Endometrial microvascular endothelial cells (primary cell): ENCODE results near the gene RAB15. TPM values are rescaled to one million over a fixed set of nuclear protein-coding genes. Genes with fewer than 3 reads are reported as not detected.

ENCODE experiments used
- in situ Hi-C: cut with HindIII; loops from 2 replicates; pipeline ENCODE4 v1.10.0; 2017; ENCODE audit warnings: low sequenced_read_pairs, low pct_unique_long_range_greater_than_20kb; ENCODE audit errors: inconsistent ontology term
- total RNA-seq: library from RNA; depleted of rRNA; stranded (reverse); fragments of >200 nt; gene quantifications from one replicate; pipeline ENCODE4 v1.2.3, GENCODE V29; 2015; ENCODE audit errors: inconsistent ontology term

RAB15 gene
- total RNA-seq, 1 donor from 2014 or later = 15.2 TPM

DNA sequence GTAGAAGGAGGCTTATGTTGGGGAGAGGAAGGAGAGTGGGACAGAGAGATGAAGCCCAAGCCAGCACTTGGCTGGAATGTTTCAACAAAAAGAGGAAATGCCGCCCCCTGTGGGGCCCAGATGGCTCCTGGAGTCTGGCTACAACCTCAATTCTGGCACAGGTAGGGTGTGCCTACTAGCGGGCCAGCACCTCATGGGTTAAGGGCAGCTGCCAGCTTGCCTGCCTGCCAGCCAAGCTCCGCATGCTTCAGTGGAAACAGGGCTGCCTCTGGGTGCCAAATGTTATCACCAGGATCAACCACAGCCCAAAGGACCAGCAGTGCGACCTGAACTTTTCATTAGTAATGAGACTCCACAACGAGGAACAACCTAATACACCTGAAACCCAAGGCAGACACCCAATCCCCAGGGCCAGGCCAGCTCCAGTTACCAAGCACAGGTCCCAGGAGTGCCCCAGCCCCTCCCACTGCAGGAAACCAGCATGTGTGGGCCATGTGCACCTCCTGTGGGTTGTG is 11.3 kb downstream of the RAB15 start:
- in situ Hi-C loops = no loop called here

- in situ Hi-C loops = no loop called here
Measured at GRCh38 chr14:64958743-64959142, 13.4 kb downstream of the RAB15 start.

- in situ Hi-C loops = no loop called here
Measured at GRCh38 chr14:64958201-64958600, 13.9 kb downstream of the RAB15 start.

DNA sequence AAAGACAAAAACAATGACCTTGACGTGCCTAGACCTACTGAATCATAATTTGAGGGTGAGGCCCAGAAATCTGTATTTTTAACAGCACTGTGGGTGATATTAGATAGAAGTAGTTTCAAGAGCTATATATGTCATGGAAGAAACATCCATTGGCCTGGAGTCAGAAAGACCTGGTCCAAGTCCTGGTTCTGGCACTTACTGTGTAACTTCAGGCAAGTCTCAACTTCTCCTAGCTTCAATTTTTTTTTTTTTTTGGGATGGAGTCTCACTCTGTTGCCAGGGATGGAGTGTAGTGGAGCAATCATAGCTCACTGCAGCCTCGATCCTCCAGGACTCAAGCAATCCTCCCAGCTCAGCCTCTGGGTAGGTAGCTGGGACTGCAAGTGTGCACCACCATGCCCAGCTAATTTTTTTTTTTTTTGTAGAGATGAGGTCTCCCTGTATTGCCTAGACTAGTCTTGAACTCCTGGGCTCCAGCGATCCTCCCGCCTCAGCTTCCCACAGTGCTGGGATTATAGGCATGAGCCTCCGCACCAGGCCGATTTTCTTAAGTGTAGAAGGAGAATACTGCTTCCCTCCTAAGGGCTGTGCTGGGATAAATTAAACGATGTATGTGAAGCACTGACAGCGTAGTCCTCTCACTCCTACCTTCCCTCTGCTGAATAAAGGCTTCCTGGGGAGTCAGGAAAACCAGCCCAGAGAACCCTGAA is 15.3 kb downstream of the RAB15 start:
- in situ Hi-C loops = no loop called here

- in situ Hi-C loops = no loop called here
Measured at GRCh38 chr14:64955297-64955696, 16.8 kb downstream of the RAB15 start.

DNA sequence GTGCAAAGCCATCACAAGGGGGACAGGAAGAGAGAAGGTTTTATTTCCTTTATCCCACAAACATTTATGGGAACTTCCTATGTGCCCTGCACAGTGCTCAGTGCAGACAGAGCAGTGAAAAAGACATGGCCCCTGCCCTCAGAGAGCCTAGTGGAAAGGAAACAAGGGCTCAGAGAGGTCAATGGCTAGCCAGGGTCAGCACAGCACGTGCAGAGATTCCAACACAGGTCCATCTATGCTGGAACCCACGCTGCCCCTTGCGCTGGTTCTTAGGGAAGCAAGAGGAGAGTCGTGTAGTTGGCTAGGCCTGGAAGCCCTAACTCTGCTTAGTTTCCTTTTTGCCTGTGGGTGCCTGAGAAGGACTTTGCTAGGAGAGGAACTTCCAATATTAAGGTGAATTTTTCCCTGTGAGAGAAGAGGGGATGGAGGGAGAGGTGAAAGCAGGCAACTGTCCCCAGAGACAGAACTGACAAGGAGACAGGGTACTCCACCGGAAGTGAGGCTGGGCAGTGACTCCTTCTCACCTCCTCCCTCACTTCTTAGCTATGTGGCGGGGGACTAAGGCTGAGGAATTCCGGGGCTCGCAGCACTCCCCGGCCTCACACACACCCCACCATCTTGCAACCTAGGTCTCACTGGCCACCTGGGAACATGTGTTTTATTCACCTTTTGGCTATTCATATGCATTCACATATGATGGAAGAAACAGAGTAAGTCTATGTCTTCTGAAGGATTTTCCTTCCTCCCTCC is 17.5 kb downstream of the RAB15 start:
- in situ Hi-C loops = no loop called here

DNA sequence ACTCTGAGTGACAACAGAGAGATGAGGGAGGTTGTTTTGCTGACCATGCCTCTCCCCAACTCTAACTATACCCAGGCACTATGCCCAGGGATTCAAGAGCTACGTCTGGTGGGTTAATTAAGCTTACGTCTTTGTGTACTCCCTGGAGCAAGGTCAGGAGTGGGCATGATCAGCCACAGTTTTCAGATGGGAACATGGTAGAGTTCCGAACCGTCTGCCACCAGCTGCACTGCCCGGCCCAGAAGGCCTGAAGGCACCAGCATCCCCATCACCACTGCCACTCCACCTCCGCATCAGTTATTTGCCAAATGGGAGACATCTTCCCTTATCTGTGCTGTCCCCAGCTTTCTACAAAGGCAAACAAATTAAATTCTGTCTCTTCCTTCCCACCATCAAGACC is 18.5 kb downstream of the RAB15 start:
- in situ Hi-C loops = no loop called here

GRCh38 chr14:64953310-64953654 is 18.9 kb downstream of the RAB15 start:
- in situ Hi-C loops = no loop called here

GRCh38 chr14:64952598-64953309 is 19.4 kb downstream of the RAB15 start:
- in situ Hi-C loops = no loop called here

- in situ Hi-C loops = no loop called here
Measured at GRCh38 chr14:64951724-64952123, 20.4 kb downstream of the RAB15 start.

DNA sequence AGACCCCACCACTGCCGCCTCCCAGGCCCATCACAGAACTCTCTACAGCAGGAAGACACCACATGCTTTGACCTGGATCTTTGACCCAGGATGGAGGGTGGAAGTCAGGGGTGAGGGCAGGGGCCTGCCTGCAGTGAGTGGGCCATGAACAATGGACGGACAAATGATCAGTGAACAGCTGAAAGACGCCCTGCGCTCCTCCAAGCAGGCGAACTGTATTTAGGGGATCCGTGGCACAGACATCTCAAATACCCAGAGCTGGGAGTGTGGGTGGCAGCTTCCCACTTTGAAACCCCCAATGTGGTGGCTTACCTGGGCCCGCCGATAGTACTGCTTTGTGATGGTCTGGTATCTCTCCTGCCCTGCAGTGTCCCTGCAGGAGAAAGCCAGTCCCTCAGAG is 20.8 kb downstream of the RAB15 start:
- in situ Hi-C loops = no loop called here

GRCh38 chr14:64950889-64951288 is 21.2 kb downstream of the RAB15 start:
- in situ Hi-C loops = no loop called here

- in situ Hi-C loops = no loop called here
Measured at GRCh38 chr14:64948612-64949210, 23.4 kb downstream of the RAB15 start.

DNA sequence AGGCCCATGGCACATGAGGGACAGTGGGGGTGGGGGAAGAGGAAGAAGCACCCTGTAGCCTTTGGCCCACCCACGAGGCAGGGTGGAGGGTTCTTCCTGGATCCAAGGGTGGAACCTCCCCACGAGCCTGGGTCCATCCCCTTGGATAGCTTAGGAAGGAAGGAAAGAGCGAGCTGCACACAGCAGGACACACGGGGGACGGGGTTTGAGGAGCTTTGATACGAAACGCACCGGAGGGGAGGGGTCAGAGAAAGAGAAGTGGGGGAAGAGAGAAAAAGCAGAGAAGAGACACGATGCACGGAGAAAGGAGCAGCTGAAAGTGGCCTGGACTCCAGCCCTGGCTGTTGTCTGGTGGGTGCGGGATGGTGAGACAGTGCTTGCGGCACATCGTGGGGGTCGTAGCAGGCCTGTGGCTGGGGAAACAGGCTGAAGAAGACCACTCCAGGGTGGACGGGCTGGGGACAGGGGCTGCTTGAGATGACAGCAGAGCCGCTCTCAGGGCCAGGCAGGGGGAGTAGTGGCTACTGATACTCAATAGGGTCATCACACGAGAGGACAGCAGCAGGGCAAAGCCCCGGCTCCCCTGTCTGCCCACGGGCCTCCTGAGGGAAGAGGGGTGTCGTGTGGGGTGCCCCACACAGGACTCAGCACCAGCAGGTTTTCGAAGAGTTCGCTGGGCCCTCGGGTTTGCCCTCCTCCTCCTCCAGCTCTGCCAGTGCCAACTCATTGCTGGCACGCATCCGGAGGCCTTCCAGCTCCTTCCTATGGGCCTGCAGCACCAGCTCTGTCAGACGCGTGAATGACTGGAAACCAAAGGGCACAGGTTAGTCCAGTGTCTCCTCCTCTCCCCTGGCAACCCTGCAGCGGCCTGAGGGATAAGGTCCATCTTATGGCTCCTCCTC is 24.2 kb downstream of the RAB15 start:
- in situ Hi-C loops = no loop called here

GRCh38 chr14:64946310-64947045 is 25.7 kb downstream of the RAB15 start:
- in situ Hi-C loops = no loop called here

DNA sequence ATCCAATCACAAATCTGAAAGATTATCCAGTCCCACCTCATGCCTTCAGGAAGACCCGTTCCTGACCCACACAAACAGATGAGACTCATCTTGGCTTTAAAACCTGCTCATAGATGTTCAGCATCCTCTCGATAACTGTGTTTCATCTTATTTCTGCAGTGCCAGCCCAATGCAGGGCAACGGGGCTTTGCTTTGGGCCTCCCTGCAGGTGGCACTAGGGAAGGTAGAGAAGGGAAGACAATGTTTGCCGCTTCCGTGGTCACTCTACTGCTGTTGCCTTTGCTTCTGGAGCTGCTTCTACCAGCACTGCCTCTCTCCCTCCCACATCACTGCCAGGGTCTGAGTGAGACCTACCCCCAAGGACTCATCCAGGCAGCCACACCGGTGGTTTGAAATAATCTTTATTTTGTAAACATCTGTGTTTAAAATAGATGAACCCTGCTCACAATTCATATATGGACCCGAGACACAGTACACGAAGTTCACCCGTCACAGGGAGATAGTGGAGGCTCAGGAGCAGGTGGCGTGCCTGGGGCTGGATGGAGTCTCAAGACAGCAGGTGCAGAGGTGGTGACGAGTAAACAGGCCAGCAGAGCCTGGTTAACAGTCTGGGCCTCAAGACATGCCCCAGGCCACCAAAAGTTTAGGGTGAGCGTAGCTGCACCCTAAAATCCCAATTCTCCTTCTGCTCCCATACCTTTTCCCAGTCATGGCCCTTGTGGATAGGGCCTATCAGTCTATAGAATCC is 26.5 kb downstream of the RAB15 start:
- in situ Hi-C loops = no loop called here

DNA sequence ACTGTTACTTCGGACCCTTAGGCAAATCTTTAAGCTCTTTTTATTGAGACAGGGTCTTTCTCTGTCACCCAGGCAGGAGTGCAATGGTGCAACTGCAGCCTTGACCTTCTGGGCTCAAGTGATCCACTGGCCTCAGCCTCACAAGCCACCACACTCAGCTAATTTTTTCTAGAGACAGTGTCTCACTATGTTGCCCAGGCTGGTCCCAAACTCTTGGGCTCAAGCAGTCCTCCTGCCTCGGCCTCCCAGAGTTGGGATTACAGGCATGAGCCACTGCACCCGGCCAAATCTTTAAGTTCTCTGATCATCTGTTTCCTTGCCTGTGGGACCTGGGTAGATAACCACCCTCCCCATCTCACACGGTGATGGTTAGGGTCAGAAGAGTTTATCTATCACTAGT is 27.3 kb downstream of the RAB15 start:
- in situ Hi-C loops = no loop called here
